Measurements from ENCODE around the gene RBM6. TPM values are rescaled to one million over a fixed set of nuclear protein-coding genes. Genes with fewer than 3 reads are reported as not detected.

The RBM6 gene
- total RNA-seq, 1 donor from 2014 or later = 101 TPM

DNA sequence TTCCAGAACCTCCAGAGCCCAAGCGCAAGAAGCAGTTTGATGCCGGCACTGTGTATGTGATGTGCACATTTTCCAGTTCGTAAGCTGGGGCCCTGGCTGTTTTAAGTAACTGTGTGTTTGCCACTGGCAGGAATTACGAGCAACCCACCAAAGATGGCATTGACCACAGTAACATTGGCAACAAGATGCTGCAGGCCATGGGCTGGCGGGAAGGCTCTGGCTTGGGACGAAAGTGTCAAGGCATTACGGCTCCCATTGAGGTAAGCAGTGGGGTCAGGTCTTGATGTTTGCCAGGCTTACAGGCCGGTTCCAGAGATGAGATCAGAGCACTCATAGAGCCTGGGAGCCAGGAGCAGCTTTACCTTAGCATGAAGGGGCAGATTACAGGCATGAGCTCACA, 177.2 kb downstream of the RBM6 start:
- H3K27ac ChIP-seq = no peak overlapping the region
- no peak for DNase-seq
- no peaks in the 10 kb centered on the region for H3K27me3 ChIP-seq (ENCODE audit: low read depth)
- TF ChIP-seq CTCF (IDR thresholded peaks at IDR 0.05) = no peak
- intact Hi-C loops (cut with DNase I) = no loop called here
- peaks cover 93% of the 10 kb centered on the region for H3K36me3 ChIP-seq
- peaks cover 5% of the 10 kb centered on the region for H3K4me1 ChIP-seq
- ATAC-seq = no peak
- H3K9me3 ChIP-seq = no peaks in the 10 kb centered on the region
- no peak overlapping the region for H3K4me3 ChIP-seq

- peaks cover 5% of the 10 kb centered on the region for H3K4me1 ChIP-seq
- no peaks in the 10 kb centered on the region for H3K9me3 ChIP-seq
- H3K27ac ChIP-seq = no peak overlapping the region
- peaks cover 82% of the 10 kb centered on the region for H3K36me3 ChIP-seq
- intact Hi-C loops (cut with DNase I) = no loop called here
- DNase-seq (no peak), ATAC-seq (no peak)
- H3K27me3 ChIP-seq (ENCODE audit: low read depth) = no peaks in the 10 kb centered on the region
- no peak for TF ChIP-seq CTCF (IDR thresholded peaks at IDR 0.05)
- H3K4me3 ChIP-seq = no peak overlapping the region
Measured at GRCh38 chr3:50118237-50118636, 178.3 kb downstream of the RBM6 start.

GRCh38 chr3:50119786-50120185, 179.8 kb downstream of the RBM6 start:
- H3K36me3 ChIP-seq = peaks cover 66% of the 10 kb centered on the region
- DNase-seq (peak; percentile 31), ATAC-seq (no peak)
- TF ChIP-seq CTCF (IDR thresholded peaks at IDR 0.05) = no peak
- intact Hi-C loops (cut with DNase I) = no loop called here
- H3K27me3 ChIP-seq (ENCODE audit: low read depth) = no peaks in the 10 kb centered on the region
- no peak overlapping the region for H3K27ac ChIP-seq
- H3K9me3 ChIP-seq = no peaks in the 10 kb centered on the region
- H3K4me3 ChIP-seq = no peak overlapping the region
- peaks cover 19% of the 10 kb centered on the region for H3K4me1 ChIP-seq

DNA sequence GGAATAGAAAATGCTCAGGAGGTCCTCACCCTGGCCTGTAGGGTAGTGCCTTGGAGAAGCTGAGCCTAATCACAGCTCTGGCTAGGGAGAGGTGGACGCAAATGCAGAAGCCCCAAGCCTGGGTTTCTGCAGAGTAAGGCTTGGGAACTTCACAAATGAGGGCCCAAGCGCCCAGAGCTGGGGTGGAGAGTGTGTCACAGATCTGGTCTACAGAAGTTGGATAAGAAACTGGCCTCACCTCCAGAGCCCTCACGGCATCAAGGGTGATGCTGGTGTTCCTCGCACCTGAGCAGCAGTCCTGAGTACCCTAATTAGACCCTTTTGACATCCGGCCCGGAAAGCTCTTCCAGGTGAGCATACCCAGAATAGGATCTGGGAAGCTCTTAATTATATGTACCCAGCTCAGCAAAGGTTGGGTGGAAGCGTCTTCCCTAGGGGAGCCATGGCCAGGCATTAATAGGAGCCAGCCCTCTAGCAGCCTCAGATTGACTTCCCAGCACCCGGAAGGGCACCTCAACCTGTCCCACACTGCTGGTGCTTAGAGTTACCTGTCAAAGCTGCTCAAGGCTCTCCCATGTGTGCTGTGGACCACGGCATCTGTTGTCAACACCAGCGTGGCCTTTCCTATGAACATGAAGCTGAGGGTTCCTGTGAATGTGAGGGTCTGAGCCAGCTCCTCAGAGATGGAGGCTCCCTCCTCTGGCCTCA, 180.6 kb downstream of the RBM6 start:
- Histone ChIP-seq H3K4me3 (no peak overlapping the region), H3K27ac (no peak overlapping the region), H3K9me3 (no peaks in the 10 kb centered on the region), H3K27me3 (ENCODE audit: low read depth) (no peaks in the 10 kb centered on the region), H3K4me1 (peaks cover 21% of the 10 kb centered on the region), H3K36me3 (peaks cover 59% of the 10 kb centered on the region)
- DNase-seq (peak; percentile 31), ATAC-seq (no peak)
- no peak for TF ChIP-seq CTCF (IDR thresholded peaks at IDR 0.05)
- intact Hi-C loops (cut with DNase I) = no loop called here

- H3K9me3 ChIP-seq = no peaks in the 10 kb centered on the region
- intact Hi-C loops (cut with DNase I) = no loop called here
Measured at GRCh38 chr3:50121072-50122032, 181.4 kb downstream of the RBM6 start.

More at GRCh38 chr3:50121072-50122032, 181.4 kb downstream of the RBM6 start:
- Histone ChIP-seq H3K4me1 (peaks cover 26% of the 10 kb centered on the region), H3K4me3 (no peak overlapping the region), H3K27me3 (ENCODE audit: low read depth) (no peaks in the 10 kb centered on the region), H3K27ac (no peak overlapping the region), H3K36me3 (peaks cover 51% of the 10 kb centered on the region)
- TF ChIP-seq CTCF (IDR thresholded peaks at IDR 0.05) = peak; percentile 87
- DNase-seq (peak; percentile 74), ATAC-seq (peak; percentile 83 to 84)
